GM18858 (cell line): ENCODE data around the gene DLG1.

Source experiments
- ATAC-seq: cut with Tn5 transposase; IDR thresholded peaks from one replicate; pipeline ENCODE4 v1.9.1; 2021; ENCODE audit not compliant: unreplicated experiment

Gene DLG1

DNA sequence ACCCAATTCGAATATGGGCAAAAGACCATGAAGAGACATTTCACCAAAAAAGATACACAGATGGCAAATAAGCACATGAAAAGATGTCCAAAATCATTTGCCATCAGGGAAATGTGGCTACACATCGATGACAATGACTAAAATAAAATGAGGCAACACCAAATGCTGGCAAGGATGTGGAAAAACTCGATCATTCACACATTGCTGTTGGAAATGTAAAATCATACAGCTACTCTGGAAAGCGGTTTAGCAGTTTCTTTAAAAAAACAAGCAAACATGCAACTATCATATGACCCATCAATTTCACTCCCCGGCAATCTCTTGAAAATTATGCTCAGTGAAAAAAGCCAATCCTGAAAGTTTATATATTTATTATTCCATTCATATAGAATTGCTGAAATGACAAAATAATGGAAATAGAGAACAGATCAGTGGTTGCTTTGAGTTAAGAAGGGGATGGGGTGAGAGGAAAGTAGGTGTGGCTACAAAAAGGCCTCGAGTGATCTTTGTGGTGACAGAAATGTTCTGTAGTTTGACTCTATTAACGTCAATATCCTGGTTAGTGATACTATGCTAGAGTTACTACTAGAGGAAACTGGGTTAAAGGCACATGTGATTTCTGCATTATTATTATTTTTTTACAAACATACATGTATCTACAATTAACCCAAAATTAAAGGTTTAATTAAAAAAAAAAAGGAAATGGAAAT, 45.0 kb downstream of the DLG1 start:
- ATAC-seq, result no peak

DNA sequence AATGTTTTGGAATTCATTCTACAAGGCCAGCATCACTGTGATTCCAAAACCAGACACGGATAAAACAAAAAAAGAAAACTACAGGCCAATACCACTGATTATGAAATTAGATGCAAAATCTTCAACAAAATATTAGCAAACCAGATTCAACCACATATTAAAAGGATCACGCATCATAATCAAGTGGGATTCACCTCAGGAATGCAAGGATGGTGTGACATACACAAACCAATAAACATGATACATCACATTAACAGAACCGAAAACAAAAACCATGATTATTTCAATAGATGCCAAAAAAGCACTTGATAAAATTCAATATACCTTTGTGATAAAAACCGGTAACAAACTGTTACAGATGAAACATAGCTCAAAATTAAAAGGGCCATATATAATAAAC, 48.9 kb downstream of the DLG1 start:
- no peak for ATAC-seq

DNA sequence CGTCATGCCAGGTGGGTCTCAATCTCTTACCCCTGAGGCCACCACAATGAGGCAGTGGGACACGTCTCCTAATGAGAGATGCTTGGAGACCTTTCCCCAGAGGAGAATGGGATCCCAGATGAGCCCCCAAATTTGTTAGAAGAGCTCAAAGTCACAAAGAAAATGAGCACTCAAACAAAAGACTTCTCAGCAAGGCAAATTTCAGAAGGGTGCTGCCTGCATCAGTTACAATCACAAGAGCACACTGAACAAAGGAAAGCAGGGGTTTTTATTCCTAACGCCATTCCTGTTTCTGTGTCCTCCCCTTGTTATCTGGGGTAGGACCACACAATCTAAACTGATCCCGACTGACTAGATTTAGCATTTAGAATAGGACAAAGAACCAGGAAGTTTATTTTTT, 50.1 kb downstream of the DLG1 start:
- no peak for ATAC-seq

DNA sequence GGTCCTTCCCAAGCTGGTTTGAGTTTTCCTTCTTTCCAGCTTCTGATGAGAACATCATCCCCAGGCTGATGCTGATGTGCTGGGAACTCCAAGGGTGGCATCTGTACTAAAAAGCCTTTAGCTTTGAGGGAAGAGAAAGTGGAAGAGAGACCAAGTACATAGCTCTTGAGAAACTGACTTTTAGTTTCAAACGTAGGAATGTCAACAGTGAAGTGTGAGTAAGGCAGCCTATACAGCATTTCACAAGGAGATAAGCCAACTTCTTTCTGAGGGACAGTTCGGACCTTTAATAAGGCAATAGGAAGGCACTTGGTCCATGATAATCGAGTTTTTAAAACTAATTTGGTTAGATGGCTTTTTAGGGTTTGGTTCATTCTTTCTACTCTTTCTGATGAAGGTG, 53.7 kb downstream of the DLG1 start:
- no peak for ATAC-seq

DNA sequence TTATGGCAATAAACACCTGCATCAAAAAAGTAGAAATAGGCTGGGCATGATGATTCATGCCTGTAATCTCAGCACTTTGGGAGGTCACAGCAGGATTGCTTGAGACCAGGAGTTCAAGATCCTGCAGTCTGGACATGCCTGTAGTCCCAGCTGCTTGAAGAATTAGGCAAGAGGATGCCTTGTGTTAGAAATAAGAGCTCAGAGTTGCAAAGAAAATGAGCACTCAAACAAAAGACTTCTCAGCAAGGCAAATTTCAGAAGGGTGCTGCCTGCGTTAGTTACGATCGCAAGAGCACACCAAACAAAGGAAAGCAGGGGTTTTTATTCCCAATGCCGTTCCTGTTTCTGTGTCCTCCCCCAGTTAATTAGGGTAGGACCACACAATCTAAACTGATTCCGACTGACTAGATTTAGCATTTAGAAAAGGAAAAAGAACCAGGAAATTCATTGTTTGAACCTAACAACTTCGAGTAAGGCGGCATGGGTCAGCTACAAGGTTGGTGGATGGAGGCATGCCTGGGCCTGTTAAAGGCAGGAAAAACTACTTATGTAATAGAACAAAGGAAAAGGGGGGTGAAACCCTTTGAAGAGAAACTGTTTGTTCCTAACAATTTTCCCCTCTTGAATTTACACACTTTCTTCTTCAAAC, 55.5 kb downstream of the DLG1 start:
- ATAC-seq, result no peak

DNA sequence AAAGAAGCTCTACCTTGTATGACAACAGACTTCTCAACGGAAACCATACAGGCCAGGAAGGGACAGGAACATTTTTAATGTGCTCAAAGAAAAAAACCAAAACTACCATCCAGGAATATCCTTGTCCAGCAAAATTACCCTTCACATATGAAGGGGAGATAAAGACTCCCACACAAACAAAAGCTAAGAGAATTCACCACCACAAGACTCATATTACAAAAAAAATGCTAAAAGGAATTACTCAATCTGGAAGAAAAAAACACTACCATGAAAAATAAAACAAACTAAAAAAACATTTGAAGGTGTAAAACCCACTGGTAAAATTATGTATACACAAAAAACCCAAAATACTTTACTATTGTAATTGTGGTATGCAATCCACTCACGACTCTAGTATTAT, 57.2 kb downstream of the DLG1 start:
- no peak for ATAC-seq

DNA sequence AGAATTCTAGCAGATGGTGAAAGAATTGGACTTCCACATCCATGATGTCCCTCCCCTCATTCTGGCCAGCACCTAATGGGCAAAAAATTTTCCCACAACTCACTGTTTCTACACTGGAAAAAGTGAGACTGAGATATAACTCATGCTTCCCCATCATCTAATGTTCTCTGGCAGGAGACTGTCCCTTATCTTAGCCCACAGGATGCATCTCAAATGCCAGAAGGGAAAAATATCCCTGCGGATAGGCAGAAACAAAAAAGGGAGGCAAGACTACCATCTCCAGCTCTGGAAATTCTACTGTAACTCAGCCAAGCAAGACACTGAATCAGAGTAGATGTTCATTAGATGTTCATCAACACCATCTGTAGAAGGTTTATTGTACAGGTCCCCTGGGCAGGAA, 58.6 kb downstream of the DLG1 start:
- no peak for ATAC-seq

DNA sequence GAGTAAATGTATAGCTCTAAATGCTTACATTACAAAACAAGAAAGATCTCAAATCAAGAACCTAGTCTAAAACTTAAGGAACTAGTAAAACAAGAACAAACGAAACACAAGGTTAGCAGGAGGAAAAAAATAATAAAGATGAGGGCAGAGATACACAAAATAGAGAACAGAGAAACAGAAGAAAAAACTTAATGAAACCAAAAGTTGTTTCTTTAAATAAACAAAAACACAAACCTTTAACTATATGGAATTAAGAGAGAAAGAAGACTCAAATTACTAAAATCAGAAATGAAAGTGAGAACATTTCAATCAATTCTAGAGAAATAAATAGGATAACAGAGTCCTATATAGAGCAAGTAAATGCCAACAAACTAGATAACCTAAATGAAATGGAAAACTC, 59.6 kb downstream of the DLG1 start:
- ATAC-seq, result no peak

DNA sequence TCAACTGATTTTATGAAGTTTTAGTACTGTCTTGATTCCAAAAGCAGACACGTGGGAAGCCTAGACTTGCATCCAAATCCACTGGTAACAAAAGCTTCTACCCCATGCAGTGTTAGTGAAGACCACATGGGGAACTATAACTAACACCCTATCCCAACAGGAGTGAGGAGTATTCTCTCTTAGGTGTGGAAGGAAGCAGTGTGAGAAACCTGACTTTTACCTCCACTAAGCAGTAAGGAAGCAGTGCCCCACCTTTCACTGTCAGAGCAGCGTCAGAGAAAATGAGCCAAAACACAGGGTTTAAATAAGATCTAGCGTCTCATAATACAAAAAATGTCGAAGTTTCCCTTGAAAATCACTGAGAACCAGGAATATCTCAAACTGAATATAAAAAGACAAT, 60.5 kb downstream of the DLG1 start:
- ATAC-seq, result no peak

DNA sequence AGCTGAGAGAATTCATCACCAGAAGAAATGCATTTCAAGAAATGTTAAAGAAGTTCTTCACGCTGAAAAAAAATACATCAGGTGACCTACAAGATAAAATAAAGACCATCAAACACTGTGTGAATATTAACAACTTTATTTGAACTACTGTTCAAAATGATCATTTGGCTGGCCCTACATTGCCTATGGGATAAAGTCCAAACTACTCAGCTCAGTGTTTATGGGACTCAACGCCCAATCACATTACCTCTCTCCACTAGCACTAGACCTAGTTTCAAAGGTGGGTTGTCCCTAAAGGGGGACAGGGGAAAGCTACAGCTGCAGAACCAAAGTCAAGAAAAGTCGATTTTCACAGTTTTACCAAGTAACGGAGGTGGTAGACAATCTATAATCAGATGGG, 62.0 kb downstream of the DLG1 start:
- ATAC-seq, result no peak

DNA sequence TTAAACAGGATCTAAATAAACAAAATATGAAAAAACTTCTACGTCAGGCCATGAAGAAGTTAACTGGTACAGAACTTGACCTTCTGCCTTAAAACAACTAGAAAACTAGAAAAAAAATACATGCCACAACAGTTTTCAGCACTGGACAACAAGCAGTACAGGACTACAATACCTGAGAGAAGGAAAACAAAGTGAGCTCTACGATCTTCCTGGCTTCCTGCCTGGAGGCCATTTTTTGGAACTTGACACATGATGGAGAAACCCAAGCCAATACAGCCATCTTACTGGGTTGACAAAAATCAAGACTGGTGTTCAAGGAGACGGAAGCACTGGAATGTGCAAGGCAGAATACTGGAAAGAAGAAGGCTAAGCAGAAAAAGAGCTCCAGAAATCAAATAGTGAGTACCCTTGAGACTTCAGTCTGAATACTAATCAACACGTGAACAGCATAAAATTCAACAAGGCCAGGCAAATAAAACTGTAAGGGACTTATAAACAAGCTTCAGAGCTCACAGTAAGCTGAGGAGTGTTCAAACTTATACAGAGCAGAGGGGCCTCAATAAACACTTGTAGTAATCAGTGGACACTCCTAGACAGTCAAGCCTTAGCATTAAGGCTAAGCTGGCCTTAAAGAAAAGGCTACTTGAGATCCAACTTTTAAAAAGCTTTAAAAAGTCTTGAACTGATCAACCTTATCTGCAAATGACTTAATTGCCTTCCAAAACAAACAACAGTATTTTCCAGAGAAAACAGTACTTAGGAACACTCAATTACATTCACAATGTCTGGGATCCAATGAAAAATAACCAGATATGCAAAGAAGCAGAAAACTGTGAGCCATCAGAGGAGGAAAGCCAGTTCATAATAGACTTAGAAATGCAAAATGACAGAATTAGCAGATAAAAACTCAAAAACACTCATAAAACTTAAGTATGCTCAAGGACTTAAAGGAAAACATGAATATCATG, 63.2 kb downstream of the DLG1 start:
- ATAC-seq, result no peak

DNA sequence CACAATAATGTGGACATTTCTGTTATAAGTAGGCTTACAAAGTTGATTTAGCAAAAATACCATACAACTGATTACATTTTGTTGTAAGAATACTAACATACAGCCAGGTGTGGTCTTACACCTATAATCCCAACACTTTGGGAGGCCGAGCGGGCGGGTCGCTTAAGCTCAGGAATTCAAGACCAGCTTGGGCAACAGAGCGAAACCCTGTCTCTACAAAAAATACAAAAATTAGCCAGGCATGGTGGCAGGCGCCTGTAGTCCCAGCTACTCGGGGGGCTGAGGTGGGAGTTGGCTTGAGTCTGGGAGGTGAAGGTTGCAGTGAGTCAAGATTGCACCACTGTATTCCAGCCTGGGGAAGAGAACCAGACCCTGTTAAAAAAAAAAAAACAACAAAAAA, 67.1 kb downstream of the DLG1 start:
- no peak for ATAC-seq

DNA sequence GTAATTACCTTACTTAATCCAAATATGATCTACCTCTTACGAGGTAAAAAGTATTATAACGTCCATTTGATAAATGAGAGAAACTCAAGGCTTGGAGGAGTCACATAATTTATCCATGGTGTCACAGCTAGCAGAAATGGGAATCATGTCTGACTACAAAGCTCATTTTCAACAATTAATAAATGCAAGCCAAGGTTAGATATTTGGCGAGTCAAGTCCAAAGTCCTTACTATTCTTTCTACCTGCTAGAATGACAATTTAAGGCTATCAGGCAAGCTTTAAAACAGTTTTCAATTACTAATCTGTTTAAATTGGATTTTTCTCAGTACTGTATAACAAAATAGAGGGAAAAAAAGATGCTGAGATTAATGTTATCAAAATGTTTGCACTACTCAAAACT, 68.6 kb downstream of the DLG1 start:
- no peak for ATAC-seq

DNA sequence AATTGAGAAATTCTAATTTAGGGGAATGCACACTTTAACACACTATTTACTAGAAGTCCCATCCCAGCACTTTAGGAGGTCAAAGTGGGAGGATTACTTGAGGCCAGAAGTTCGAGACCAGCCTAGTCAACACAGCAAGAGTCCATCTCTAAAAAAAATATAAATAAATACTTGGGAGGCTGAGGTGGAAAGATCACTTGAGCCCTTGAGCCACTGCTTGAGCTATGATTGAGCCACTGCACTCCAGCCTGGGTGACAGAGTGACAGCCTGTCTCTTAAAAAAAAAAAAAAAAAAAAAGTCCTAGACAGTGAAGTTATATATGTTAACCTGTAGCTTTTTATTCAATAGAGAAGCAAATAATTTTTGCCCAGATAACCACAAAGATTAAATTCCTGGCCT, 69.2 kb downstream of the DLG1 start:
- ATAC-seq, result no peak

DNA sequence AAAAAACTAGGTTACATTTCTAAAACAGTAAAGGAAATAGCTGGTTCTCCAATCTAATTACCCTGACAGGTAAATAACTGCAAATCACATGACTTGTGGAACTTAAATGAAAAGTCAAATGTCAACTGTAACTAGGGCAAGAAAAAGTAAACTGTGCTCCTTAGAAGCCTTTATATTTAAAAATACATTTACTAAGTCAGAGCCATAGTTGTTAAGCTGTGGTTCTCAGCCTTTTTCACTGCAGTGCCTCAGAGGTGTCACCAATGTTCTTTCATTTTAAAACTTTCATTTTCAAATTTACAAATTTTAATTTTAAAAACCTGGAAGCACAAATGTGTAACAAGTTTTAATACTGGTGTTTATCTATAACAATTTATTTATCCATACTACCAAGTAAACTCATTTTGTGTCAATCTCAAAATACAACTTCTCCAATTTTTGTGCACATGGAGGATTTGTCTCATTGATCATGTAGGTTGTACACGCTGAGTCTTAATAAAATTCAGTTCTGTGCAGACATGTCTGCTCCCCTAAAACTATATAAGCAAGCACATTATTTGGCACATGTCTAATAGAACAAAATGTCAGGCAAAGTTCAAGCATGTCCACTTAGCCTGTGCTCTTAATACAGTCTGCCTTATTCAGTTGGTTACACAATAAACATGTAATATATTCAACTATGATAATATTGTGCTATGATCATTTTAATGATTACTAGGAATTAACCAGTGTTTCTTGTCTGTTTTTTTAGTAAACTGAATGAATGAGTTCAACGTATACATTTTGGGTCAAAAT, 70.4 kb downstream of the DLG1 start:
- ATAC-seq, result no peak

DNA sequence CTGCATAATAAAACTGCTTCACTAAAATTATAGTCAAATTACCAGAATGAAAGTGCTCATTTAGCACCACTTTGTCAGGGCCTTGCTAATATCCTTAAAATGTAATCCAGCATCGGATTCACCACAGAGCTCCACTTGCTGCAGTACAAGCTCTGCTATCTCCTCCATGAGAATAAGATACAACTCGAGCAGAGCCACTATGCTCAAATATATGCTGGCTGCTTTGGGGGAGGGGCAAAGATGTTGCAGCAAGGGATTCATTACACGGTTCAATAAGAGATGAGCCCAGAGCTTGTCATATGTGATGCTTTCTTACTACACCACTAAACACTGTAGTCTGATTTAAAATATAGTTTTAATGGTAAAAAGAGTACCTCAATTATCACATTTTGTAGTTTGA, 72.2 kb downstream of the DLG1 start:
- no peak for ATAC-seq

DNA sequence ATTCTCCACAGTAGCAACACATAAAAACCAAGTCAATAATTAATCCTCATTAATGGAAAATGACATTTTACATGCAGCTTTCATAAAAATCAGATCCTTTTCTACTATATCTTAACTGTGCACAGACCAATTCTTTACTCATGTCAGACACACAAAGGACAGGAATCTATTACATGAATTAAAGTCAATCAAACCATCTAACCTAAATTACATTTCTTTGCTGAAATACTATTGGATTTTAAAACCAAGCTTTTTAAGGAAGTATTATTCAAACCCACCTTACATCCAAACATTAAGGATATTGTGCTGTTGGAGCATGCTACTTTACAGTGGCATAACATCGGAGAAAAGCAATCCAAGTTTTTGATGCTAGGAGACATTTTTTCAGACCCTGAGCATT, 72.8 kb downstream of the DLG1 start:
- ATAC-seq, result no peak

DNA sequence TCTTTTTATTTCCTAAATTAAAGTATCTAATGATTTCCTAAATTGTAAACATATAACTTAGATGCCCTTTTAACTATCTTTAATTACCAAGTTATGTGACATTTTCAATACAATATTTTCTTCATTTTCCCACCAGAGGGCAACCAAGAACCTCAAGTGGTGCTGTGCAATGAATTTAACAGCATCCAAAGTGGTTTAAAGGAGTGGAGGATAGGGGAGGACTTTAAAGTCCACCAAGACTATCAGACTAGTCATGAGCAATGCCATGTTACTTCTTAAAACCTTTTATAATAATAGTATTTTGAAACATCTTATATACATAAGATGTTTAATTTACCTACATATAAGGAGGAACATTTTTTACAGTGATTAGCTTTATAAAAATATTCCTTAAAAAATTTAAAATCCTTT, 74.4 kb downstream of the DLG1 start:
- ATAC-seq, result no peak

DNA sequence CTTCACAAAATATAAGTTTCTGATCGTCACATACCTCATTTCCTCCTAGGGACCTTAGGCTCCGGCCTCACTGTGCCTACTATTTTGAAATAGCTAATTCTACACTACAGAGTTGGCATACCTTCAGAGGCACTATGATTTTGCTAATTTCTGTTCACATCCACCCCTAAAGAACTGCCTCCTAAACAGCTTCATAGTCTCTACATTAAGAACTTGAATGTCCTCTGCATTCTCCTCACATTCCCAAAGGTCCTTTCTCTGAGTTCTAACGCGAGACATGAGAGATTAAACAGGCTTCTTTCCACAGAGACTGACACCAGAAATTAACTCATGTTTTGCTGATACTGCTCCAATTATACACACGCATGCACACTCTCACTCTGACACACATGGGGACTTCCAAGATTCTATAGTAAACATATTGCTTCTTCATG, 75.5 kb downstream of the DLG1 start:
- ATAC-seq, result no peak

DNA sequence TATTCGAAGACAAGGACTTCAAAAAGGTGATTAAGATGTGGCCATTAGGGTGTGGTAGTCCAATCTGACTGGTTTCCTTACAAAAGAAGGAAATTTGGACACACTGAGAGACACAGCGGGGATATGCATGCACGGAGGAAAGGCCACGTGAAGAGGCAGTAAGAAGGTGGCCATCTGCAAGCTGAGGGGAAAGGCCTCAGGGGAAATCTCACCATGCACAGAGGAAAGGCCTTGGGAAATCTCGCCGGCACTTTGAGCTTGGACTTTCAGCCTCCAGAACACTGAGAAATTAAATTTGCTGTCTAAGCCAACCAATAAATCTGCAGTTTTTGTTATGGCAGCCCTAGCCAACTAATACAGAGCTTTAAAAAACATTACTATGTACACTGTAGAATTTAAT, 78.8 kb downstream of the DLG1 start:
- no peak for ATAC-seq

DNA sequence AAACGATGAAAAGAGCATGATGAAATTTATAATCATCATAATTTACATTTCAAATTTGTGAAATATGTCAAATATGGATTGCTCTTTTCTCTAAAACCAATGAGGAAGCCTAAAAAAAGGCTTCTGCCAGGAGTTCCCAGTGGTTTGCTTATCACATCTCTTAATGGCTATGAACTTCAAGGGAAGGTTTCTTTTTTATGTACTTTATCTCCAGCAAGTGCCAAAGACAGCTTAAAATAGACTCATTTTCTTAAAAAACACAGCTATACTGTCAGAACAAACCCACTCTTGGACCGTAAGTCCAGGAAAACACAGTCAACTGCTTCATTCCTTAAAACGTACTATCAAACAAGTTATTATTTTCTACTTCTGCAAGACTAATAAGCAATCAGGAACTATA, 80.2 kb downstream of the DLG1 start:
- ATAC-seq, result no peak
